K562 (cell line): ENCODE measurements around the gene ARRDC5. TPM values are rescaled to one million over a fixed set of nuclear protein-coding genes. Genes with fewer than 3 reads are reported as not detected.

ENCODE experiments used
- CBFA2T3 ChIP-seq: fragments of 450-650 bp; IDR thresholded peaks from 2 replicates; pipeline ENCODE4 v1.6.1; 2017
- CBX3 ChIP-seq, 2 experiments: IDR thresholded peaks; 1 replicate in 1 of 2; 2 replicates in 1 of 2; pipeline ENCODE4 v1.6.1; 2012; ENCODE audit warnings: inconsistent platforms in 2 of 2, low read length in 2 of 2, borderline replicate concordance in 1 of 2, control low read depth in 1 of 2
- CC2D1A ChIP-seq: fragments of 450-650 bp; IDR thresholded peaks from 2 replicates; pipeline ENCODE4 v1.6.1; 2017; ENCODE audit warnings: mild to moderate bottlenecking
- MNT ChIP-seq, 2 experiments: fragments of 450-650 bp; conservative IDR thresholded peaks; 2 replicates each; pipeline ENCODE4 v1.6.1; 2017; ENCODE audit warnings: mild to moderate bottlenecking in 2 of 2, moderate library complexity in 2 of 2
- MYNN ChIP-seq, 2 experiments: sonication (generic); formaldehyde crosslinking in 1 of 2; IDR thresholded peaks; 2 replicates each; pipeline versions ENCODE4 v1.5.0 to v1.6.1; 2016 to 2020; ENCODE audit warnings: antibody characterized with exemption in 1 of 2, missing genetic modification reagents in 1 of 2
- NCOA1 ChIP-seq: fragments of 450-650 bp; IDR thresholded peaks from 2 replicates; pipeline ENCODE4 v1.6.1; 2016; ENCODE audit warnings: low read depth
- NEUROD1 ChIP-seq: fragments of 150-350 bp; IDR thresholded peaks from 2 replicates; pipeline ENCODE4 v1.6.1; 2014; ENCODE audit warnings: borderline replicate concordance, low read length, low read depth; ENCODE audit not compliant: partially characterized antibody
- NR2C2 ChIP-seq, 2 experiments: fragments of 200-800 bp in 1 of 2; sonication (Bioruptor generic) in 1 of 2; sonication (generic) in 1 of 2; formaldehyde crosslinking in 1 of 2; IDR thresholded peaks; 2 replicates each; pipeline versions ENCODE4 v1.6.1 to v1.8.0; 2016 to 2022; ENCODE audit warnings: mild to moderate bottlenecking in 1 of 2, missing compliant biosample characterization in 1 of 2, missing genetic modification characterization in 1 of 2, missing genetic modification reagents in 1 of 2
- RHOXF2B ChIP-seq: fragments of 250-450 bp; sonication (Bioruptor Pico); conservative IDR thresholded peaks from 2 replicates; pipeline ENCODE4 v1.5.1; 2021
- TEAD4 ChIP-seq, 2 experiments: sonication (generic) in 1 of 2; formaldehyde crosslinking in 1 of 2; IDR thresholded peaks; 2 replicates each; pipeline versions ENCODE4 v1.6.1 to v1.8.0; 2012 to 2022; ENCODE audit warnings: borderline replicate concordance in 1 of 2, inconsistent platforms in 1 of 2, low read length in 1 of 2, mild to moderate bottlenecking in 1 of 2, missing genetic modification reagents in 1 of 2
- YY1 ChIP-seq, 3 experiments: IDR thresholded peaks; 2 replicates each; pipeline ENCODE4 v1.6.1; 2011; ENCODE audit warnings: low read length in 2 of 3, mild to moderate bottlenecking in 2 of 3, moderate library complexity in 2 of 3, borderline replicate concordance in 1 of 3, control low read depth in 1 of 3, low read depth in 1 of 3; ENCODE audit not compliant: insufficient read depth in 3 of 3, insufficient replicate concordance in 2 of 3, control insufficient read depth in 1 of 3, insufficient read length in 1 of 3; ENCODE audit errors: extremely low read depth in 1 of 3
- ZNF197 ChIP-seq: fragments of 200-800 bp; sonication (Bioruptor generic); IDR thresholded peaks from 2 replicates; pipeline ENCODE4 v1.6.1; 2016; ENCODE audit warnings: low read depth, missing genetic modification characterization, missing compliant biosample characterization
- polyA plus RNA-seq, 8 experiments: library from polyadenylated mRNA; depleted of rRNA in 4 of 8; stranded (reverse) in 5 of 8; unstranded in 3 of 8; fragments of >200 nt; fragmentation: Nextera tagmentation in 2 of 8; fragmentation: Illumina TruSeq in 1 of 8; extraction: Ambion mirVana in 2 of 8; extraction: Trizol in 1 of 8; gene quantifications; 2 replicates each; pipeline versions ENCODE4 v1.2.1 to v1.2.3, GENCODE V29; 2011 to 2014; ENCODE audit warnings: inconsistent platforms in 1 of 8, missing spikeins in 1 of 8
- total RNA-seq, 7 experiments: library from RNA; depleted of rRNA in 6 of 7; stranded (reverse); fragments of >200 nt in 6 of 7; fragmentation: Illumina TruSeq in 2 of 7; extraction: Trizol in 2 of 7; gene quantifications; 2 replicates each; pipeline versions ENCODE4 v1.2.1 to v1.2.3, GENCODE V29; 2011 to 2021; ENCODE audit warnings: low replicate concordance in 1 of 7
- TF ChIP-seq, protein P1 (sequence below), 2 experiments: fragments of 200-800 bp in 1 of 2; sonication (Bioruptor generic) in 1 of 2; sonication (generic) in 1 of 2; formaldehyde crosslinking in 1 of 2; IDR thresholded peaks in 1 of 2; conservative IDR thresholded peaks in 1 of 2; 2 replicates each; pipeline versions ENCODE4 v1.5.0 to v1.6.1; 2016 to 2020; ENCODE audit warnings: missing compliant biosample characterization in 1 of 2, missing genetic modification characterization in 1 of 2, missing genetic modification reagents in 1 of 2
- TF ChIP-seq, protein P2 (sequence below): sonication (generic); formaldehyde crosslinking; IDR thresholded peaks from 2 replicates; pipeline ENCODE4 v1.8.1; 2023; ENCODE audit warnings: mild to moderate bottlenecking, missing genetic modification reagents
- TF ChIP-seq, protein P3 (sequence below): fragments of 200-800 bp; sonication (Bioruptor generic); IDR thresholded peaks from 2 replicates; pipeline ENCODE4 v1.6.1; 2017; ENCODE audit warnings: missing genetic modification characterization, missing compliant biosample characterization

The ARRDC5 gene
- total and polyA plus RNA-seq, 9 of the 15 experiments (the other 6 are each of a cell fraction or from before 2014, with no cell fraction given) = not detected

DNA sequence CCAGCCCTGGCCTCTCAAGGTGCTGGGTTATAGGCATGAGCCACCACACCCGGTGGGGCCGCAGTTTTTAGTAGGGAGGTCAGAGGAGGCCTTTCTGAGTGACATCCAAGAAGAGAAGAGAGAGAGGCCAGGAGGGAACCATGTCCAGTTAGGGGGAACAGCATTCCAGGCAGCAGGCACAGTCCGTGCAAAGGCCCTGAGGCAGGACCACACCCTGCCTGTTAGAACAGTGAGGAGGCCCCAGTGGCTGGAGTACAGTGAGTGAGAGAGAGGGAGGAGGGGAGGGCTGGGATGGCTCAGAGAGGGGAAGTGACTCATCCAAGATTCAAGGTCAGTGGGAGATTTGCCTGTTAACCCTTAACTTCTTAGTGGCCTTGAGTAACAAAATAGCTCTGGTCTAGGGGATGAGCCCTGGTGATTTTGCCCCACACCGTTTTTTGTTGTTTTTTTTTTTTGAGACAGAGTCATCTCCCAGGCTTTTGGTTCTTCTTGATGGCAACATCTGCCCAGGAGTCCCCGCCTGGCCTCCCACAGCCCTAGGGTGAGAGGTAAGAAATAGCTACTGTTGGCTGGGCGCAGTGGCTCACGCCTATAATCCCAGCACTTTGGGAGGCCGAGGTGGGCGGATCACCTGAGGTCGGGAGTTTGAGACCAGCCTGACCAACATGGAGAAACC lies 32.5 kb downstream of the ARRDC5 start (continued):
- TF ChIP-seq YY1 (IDR thresholded peaks at IDR 0.05; ENCODE audit: borderline replicate concordance in 1 of 3, control insufficient read depth in 1 of 3, extremely low read depth in 1 of 3, insufficient read depth in 3 of 3, insufficient read length in 1 of 3, insufficient replicate concordance in 2 of 3, low read depth in 1 of 3, low read length in 2 of 3) (peak in 1 of 3 experiments; percentile 45), RHOXF2B (CRISPR knock-in tag) (no peak), MNT (conservative IDR thresholded peaks at IDR 0.05) (peak in 1 of 2 experiments; percentile 65; a peak in 2 of 4 replicates), CBX3 (IDR thresholded peaks at IDR 0.05; ENCODE audit: borderline replicate concordance in 1 of 2, low read length in 2 of 2) (peak in 1 of 2 experiments; percentile 94; a peak in 2 of 3 replicates), CBFA2T3 (peak; percentile 56), NR2C2 (CRISPR knock-in tag; IDR thresholded peaks at IDR 0.05) (peak; percentile 70; the same call in 1 of the 2 replicates), NR2C2 (tag; IDR thresholded peaks at IDR 0.05) (peak; percentile 49; the same call in 1 of the 2 replicates), MYNN (IDR thresholded peaks at IDR 0.05) (no peak), MYNN (CRISPR knock-in tag; IDR thresholded peaks at IDR 0.05) (no peak), ZNF197 (CRISPR knock-in tag) (no peak), TEAD4 (IDR thresholded peaks at IDR 0.05; ENCODE audit: low read length) (peak; percentile 44), TEAD4 (CRISPR knock-in tag; IDR thresholded peaks at IDR 0.05; ENCODE audit: borderline replicate concordance) (no peak), NCOA1 (peak; percentile 67), CC2D1A (peak; percentile 82), NEUROD1 (peak; percentile 84)
- TF ChIP-seq, protein P1, sequence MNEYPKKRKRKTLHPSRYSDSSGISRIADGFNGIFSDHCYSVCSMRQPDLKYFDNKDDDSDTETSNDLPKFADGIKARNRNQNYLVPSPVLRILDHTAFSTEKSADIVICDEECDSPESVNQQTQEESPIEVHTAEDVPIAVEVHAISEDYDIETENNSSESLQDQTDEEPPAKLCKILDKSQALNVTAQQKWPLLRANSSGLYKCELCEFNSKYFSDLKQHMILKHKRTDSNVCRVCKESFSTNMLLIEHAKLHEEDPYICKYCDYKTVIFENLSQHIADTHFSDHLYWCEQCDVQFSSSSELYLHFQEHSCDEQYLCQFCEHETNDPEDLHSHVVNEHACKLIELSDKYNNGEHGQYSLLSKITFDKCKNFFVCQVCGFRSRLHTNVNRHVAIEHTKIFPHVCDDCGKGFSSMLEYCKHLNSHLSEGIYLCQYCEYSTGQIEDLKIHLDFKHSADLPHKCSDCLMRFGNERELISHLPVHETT (CRISPR knock-in tag; conservative IDR thresholded peaks at IDR 0.05 in 1 of 2, IDR thresholded peaks at IDR 0.05 in 1 of 2) = 0 out of 4 replicates have a peak, but pooled peaks of 1 of the 2 experiments have one; percentile 35
- TF ChIP-seq, protein P2, sequence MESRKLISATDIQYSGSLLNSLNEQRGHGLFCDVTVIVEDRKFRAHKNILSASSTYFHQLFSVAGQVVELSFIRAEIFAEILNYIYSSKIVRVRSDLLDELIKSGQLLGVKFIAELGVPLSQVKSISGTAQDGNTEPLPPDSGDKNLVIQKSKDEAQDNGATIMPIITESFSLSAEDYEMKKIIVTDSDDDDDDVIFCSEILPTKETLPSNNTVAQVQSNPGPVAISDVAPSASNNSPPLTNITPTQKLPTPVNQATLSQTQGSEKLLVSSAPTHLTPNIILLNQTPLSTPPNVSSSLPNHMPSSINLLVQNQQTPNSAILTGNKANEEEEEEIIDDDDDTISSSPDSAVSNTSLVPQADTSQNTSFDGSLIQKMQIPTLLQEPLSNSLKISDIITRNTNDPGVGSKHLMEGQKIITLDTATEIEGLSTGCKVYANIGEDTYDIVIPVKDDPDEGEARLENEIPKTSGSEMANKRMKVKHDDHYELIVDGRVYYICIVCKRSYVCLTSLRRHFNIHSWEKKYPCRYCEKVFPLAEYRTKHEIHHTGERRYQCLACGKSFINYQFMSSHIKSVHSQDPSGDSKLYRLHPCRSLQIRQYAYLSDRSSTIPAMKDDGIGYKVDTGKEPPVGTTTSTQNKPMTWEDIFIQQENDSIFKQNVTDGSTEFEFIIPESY (CRISPR knock-in tag) = peak; percentile 59
- TF ChIP-seq, protein P3, sequence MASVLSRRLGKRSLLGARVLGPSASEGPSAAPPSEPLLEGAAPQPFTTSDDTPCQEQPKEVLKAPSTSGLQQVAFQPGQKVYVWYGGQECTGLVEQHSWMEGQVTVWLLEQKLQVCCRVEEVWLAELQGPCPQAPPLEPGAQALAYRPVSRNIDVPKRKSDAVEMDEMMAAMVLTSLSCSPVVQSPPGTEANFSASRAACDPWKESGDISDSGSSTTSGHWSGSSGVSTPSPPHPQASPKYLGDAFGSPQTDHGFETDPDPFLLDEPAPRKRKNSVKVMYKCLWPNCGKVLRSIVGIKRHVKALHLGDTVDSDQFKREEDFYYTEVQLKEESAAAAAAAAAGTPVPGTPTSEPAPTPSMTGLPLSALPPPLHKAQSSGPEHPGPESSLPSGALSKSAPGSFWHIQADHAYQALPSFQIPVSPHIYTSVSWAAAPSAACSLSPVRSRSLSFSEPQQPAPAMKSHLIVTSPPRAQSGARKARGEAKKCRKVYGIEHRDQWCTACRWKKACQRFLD (CRISPR knock-in tag) = peak; percentile 86
- TF ChIP-seq, all 486 proteins: peak for 132
